ENCODE results near the gene RAB1A.
A peak's percentile ranks its signal among the peaks of the same experiment; 100 is the strongest.

Gene RAB1A

GRCh38 chr2:65057391-65058052 is 72.4 kb downstream of the RAB1A start:
- DNase-seq: peak; percentile 64

- no peak for DNase-seq
Measured at GRCh38 chr2:65057054-65057375, 72.9 kb downstream of the RAB1A start.

- DNase-seq: peak; percentile 98
Measured at GRCh38 chr2:65056215-65057053, 73.5 kb downstream of the RAB1A start, which contains the start of gene CEP68. CEP68 (plus strand) TSS chr2:65056416; CDS start chr2:65069445, 13,029 bp downstream.

- DNase-seq: peak; percentile 69
Measured at GRCh38 chr2:65055422-65056214, 74.3 kb downstream of the RAB1A start.

- no peak for DNase-seq
Measured at GRCh38 chr2:65054749-65055421, 75.0 kb downstream of the RAB1A start.

- DNase-seq: no peak
Measured at GRCh38 chr2:65053199-65053598, 76.7 kb downstream of the RAB1A start.

- no peak for DNase-seq
Measured at GRCh38 chr2:65050931-65051330, 79.0 kb downstream of the RAB1A start.

- no peak for DNase-seq
Measured at GRCh38 chr2:65049010-65049639, 80.8 kb downstream of the RAB1A start.

- DNase-seq: no peak
Measured at GRCh38 chr2:65046633-65047407, 83.1 kb downstream of the RAB1A start.

- no peak for DNase-seq
Measured at GRCh38 chr2:65045651-65046050, 84.3 kb downstream of the RAB1A start.

GRCh38 chr2:65044097-65044735 is 85.7 kb downstream of the RAB1A start:
- no peak for DNase-seq

GRCh38 chr2:65043001-65043400 is 86.9 kb downstream of the RAB1A start:
- DNase-seq: no peak

GRCh38 chr2:65040400-65041261 is 89.3 kb downstream of the RAB1A start:
- DNase-seq: peak; percentile 82

- DNase-seq: no peak
Measured at GRCh38 chr2:65039640-65040039, 90.3 kb downstream of the RAB1A start.

- DNase-seq: no peak
Measured at GRCh38 chr2:65037178-65037577, 92.7 kb downstream of the RAB1A start.
